ENCODE measurements around the gene SSC4D. TPM values are rescaled to one million over a fixed set of nuclear protein-coding genes. Genes with fewer than 3 reads are reported as not detected.

Gene SSC4D
- total and polyA plus RNA-seq, 2 of the 8 experiments (the other 6 are each of a cell fraction or from before 2014, with no cell fraction given) = 11.8 to 27.5 TPM

DNA sequence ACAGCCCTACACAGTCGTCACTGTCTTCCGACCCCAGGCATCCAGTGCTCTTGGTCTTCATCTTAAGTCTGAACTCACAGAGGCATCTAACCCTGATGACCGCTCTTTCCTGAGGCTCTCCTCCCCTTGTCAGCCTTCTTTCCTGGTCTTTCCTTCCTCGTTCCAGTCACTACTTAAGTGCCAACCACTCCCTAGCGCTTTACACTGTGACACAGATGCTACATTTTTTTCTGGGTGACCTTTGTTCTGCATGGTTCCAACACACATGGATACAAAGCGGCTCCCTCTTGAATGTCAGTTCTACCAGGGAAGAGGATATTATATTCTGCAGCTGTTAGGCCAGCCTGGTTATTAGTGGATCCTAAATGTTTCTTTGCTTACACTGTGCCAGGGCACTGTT is 63.4 kb downstream of the SSC4D start:
- Histone ChIP-seq H3K9ac (replicated peaks in 1 of 4; ENCODE audit: extremely low read depth in 1 of 4, low read depth in 3 of 4, low read length in 3 of 4) (no peak overlapping the region; a peak in 1 of 7 replicates), H3K79me2 (ENCODE audit: control insufficient read depth in 1 of 2, insufficient read depth in 2 of 2, low read length in 2 of 2) (peaks cover 52 to 99% of the 10 kb centered on the region in 2 experiments), H3K27me3 (replicated peaks in 1 of 4; ENCODE audit: control insufficient read depth in 3 of 4, extremely low read depth in 1 of 4, insufficient read depth in 3 of 4, low read length in 3 of 4) (no peaks in the 10 kb centered on the region), H3K4me1 (replicated peaks in 1 of 4; ENCODE audit: control insufficient read depth in 3 of 4, insufficient read depth in 4 of 4, low read length in 3 of 4) (0 out of 7 replicates have a peak, but pooled peaks cover 0 to 2% (median 0%) of the 10 kb centered on the region in 4 experiments), H3K56ac (replicated peaks; ENCODE audit: insufficient read length, low read depth, low read length) (no peak overlapping the region), H3K14ac (ENCODE audit: insufficient read length) (no peak overlapping the region), H3K23ac (ENCODE audit: insufficient read length) (no peak overlapping the region), H3K27ac (ENCODE audit: low read depth, low read length) (no peak overlapping the region), H3K4ac (replicated peaks; ENCODE audit: insufficient read length, low read depth, low read length) (no peak overlapping the region), H3K18ac (ENCODE audit: extremely low read depth, low read length) (no peak overlapping the region), H4K20me1 (replicated peaks in 1 of 2; ENCODE audit: control insufficient read depth in 1 of 2, insufficient read depth in 2 of 2, low read length in 2 of 2) (peaks cover 35 to 48% of the 10 kb centered on the region in 2 experiments), H2AK5ac (ENCODE audit: low read depth, low read length) (no peak overlapping the region), H3K79me1 (ENCODE audit: low read depth, low read length) (peaks cover 16% of the 10 kb centered on the region), H2BK120ac (replicated peaks; ENCODE audit: low read depth, low read length) (no peak overlapping the region), H4K91ac (replicated peaks; ENCODE audit: insufficient read length, low read length) (no peak overlapping the region), H2BK5ac (ENCODE audit: low read depth, low read length) (no peak overlapping the region), H2BK12ac (ENCODE audit: low read depth, low read length) (no peak overlapping the region), H3K36me3 (ENCODE audit: control insufficient read depth in 2 of 4, insufficient read depth in 4 of 4, low read length in 3 of 4) (peaks cover 18 to 79% (median 60%) of the 10 kb centered on the region in 4 experiments), H3K23me2 (ENCODE audit: low read depth, low read length) (no peaks in the 10 kb centered on the region), H3K4me2 (ENCODE audit: insufficient read depth in 1 of 2, low read depth in 2 of 2, low read length in 2 of 2) (no peak overlapping the region), H3K4me3 (ENCODE audit: extremely low read depth in 1 of 4, insufficient read depth in 2 of 4, low read depth in 3 of 4, low read length in 4 of 4) (no peak overlapping the region), H2BK15ac (ENCODE audit: low read length) (no peak overlapping the region), H3K9me3 (ENCODE audit: insufficient read depth in 2 of 2, low read depth in 1 of 2, low read length in 1 of 2) (no peaks in the 10 kb centered on the region), H4K5ac (ENCODE audit: insufficient read length, low read depth, low read length) (no peak overlapping the region), H2BK20ac (ENCODE audit: low read length) (no peak overlapping the region), H4K8ac (ENCODE audit: extremely low read depth, insufficient read depth, low read length) (no peak overlapping the region), H2AFZ (ENCODE audit: low read length) (no peak overlapping the region)
- TF ChIP-seq HDAC2 (IDR thresholded peaks at IDR 0.05; ENCODE audit: borderline replicate concordance in 1 of 2, low read depth in 2 of 2, low read length in 2 of 2) = no peak
- TF ChIP-seq POLR2AphosphoS5 (IDR thresholded peaks at IDR 0.05; ENCODE audit: low read depth, low read length) = peak; percentile 41; the same call in 1 of the 2 replicates
- DNase-seq (ENCODE audit: low read depth in 1 of 2, low spot score in 2 of 2) (no peak), FAIRE-seq (no peak)
- POLR2A ChIA-PET (ENCODE audit: partially characterized antibody) = no interaction called here
- 88% methylated on average over 6 of the region's 6 CpGs; no CpG with 5 or more reads in 1 of the 2 experiments for WGBS, 2 experiments (ENCODE audit: extremely low coverage in 1 of 2, insufficient coverage in 1 of 2, insufficient read length in 1 of 2, insufficient replicate concordance in 2 of 2, low coverage in 1 of 2, low lambda C conversion rate in 2 of 2, missing lambda C conversion rate in 1 of 2)
- CTCF ChIA-PET (ENCODE audit: partially characterized antibody) = no interaction called here
